K562 (cell line): ENCODE measurements around the gene HTR4. TPM values are rescaled to one million over a fixed set of nuclear protein-coding genes. Genes with fewer than 3 reads are reported as not detected.
A peak's percentile ranks its signal among the peaks of the same experiment; 100 is the strongest.

Experiments
- ATAC-seq: fragments of 200-7000 bp; cut with Tn5 transposase; 3 replicates; pipeline ENCODE4 v1.9.1; 2020; ENCODE audit warnings: moderate library complexity
- BruUV-seq: library from RNA; stranded (reverse); fragments of 400-500 nt; replicated peaks from 2 replicates; lab custom pipeline; 2021; lab: Mats Ljungman, UMichigan
- CTCF ChIA-PET: fragments of 300-600 bp; formaldehyde crosslinking; extraction: SDS; loops from one replicate; lab custom pipeline; 2021; ENCODE audit warnings: low intra/inter-chr PET ratio; lab: Yijun Ruan, JAX
- POLR2A ChIA-PET: fragments of 300-600, 350-650 bp; sonication (Branson Sonifier 250); formaldehyde crosslinking; extraction: SDS; loops from one replicate; lab custom pipeline; 2021; ENCODE audit warnings: antibody characterized with exemption, inconsistent platforms; lab: Yijun Ruan, JAX
- DNase-seq, 4 experiments: peaks; one replicate each; pipeline versions ENCODE4 v3.0.0 to v3.0.0-alpha.2; 2011 to 2018; ENCODE audit warnings: low spot score in 3 of 4, mixed read lengths in 3 of 4; ENCODE audit errors: extremely low read depth in 1 of 4
- FAIRE-seq: peaks from 2 replicates; lab custom pipeline; 2011; peaks lifted over from hg19 to GRCh38; lab: Jason Lieb, UNC
- H2AFZ ChIP-seq: 2 replicates; pipeline ENCODE4 v1.6.0; 2011; ENCODE audit warnings: low read depth, low read length, control low read depth, inconsistent platforms
- H3K27ac ChIP-seq: fragments of 200-600 bp; 3 replicates; pipeline ENCODE4 v1.8.0; 2011; ENCODE audit warnings: low read depth, mild to moderate bottlenecking, control low read depth, inconsistent platforms, low read length, moderate library complexity, mixed read lengths; ENCODE audit errors: extremely low read depth
- H3K27me3 ChIP-seq, 2 experiments: fragments of 300-600 bp in 1 of 2; 2 replicates in 1 of 2; 3 replicates in 1 of 2; pipeline versions ENCODE4 v1.6.0 to v1.8.0; 2011; ENCODE audit warnings: inconsistent platforms in 2 of 2, low read length in 2 of 2, mild to moderate bottlenecking in 1 of 2, mixed read lengths in 1 of 2, moderate library complexity in 1 of 2; ENCODE audit not compliant: control insufficient read depth in 2 of 2, insufficient read depth in 2 of 2
- H3K36me3 ChIP-seq: fragments of 300-600 bp; 3 replicates; pipeline ENCODE4 v1.8.0; 2011; ENCODE audit warnings: mild to moderate bottlenecking, low read length, inconsistent platforms; ENCODE audit not compliant: control insufficient read depth, insufficient read depth
- H3K4me1 ChIP-seq, 2 experiments: fragments of 200-600 bp in 1 of 2; replicated peaks in 1 of 2; 2 replicates in 1 of 2; 3 replicates in 1 of 2; pipeline versions ENCODE4 v1.5.1 to v1.8.0; 2011; ENCODE audit warnings: inconsistent platforms in 2 of 2, low read length in 2 of 2, mild to moderate bottlenecking in 1 of 2, mixed read lengths in 1 of 2, moderate library complexity in 1 of 2; ENCODE audit not compliant: control insufficient read depth in 2 of 2, insufficient read depth in 2 of 2
- H3K4me2 ChIP-seq: 2 replicates; pipeline ENCODE4 v1.6.1; 2011; ENCODE audit warnings: low read length, control low read depth, inconsistent platforms, mixed read lengths; ENCODE audit not compliant: insufficient read depth
- H3K4me3 ChIP-seq: fragments of 200-600 bp; sonication (generic), shearing (Covaris generic); 2 replicates; pipeline ENCODE4 v1.5.1; 2016; ENCODE audit warnings: control low read depth, inconsistent platforms
- H3K79me2 ChIP-seq: fragments of 200-600 bp; 3 replicates; pipeline ENCODE4 v1.8.0; 2011; ENCODE audit warnings: low read length, inconsistent platforms; ENCODE audit not compliant: control insufficient read depth, insufficient read depth
- H3K9ac ChIP-seq, 2 experiments: 2 replicates each; pipeline versions ENCODE4 v1.6.0 to v1.6.1; 2011; ENCODE audit warnings: low read depth in 2 of 2, low read length in 2 of 2, control low read depth in 1 of 2, inconsistent platforms in 1 of 2, mild to moderate bottlenecking in 1 of 2, mixed read lengths in 1 of 2; ENCODE audit not compliant: insufficient read depth in 1 of 2
- H3K9me1 ChIP-seq: one replicate; pipeline ENCODE4 v1.6.0; 2011; ENCODE audit warnings: inconsistent platforms, mild to moderate bottlenecking, low read length, moderate library complexity; ENCODE audit not compliant: control insufficient read depth, insufficient read depth
- H3K9me3 ChIP-seq: replicated peaks from 2 replicates; pipeline ENCODE4 v1.5.1; 2011; ENCODE audit warnings: low read depth, low read length, inconsistent platforms; ENCODE audit not compliant: control insufficient read depth, insufficient read depth
- H4K20me1 ChIP-seq: replicated peaks from 2 replicates; pipeline ENCODE4 v1.6.1; 2011; ENCODE audit warnings: low read length, inconsistent platforms, mixed read lengths; ENCODE audit not compliant: control insufficient read depth, insufficient read depth
- HOXB6 ChIP-seq: fragments of 250-450 bp; sonication (Bioruptor Pico); IDR thresholded peaks from 2 replicates; pipeline ENCODE4 v1.5.1; 2022; ENCODE audit warnings: mild to moderate bottlenecking, borderline replicate concordance
- NKRF ChIP-seq: fragments of 450-650 bp; IDR thresholded peaks from 2 replicates; pipeline ENCODE4 v1.6.1; 2016; ENCODE audit warnings: borderline replicate concordance
- RHOXF2B ChIP-seq: fragments of 250-450 bp; sonication (Bioruptor Pico); conservative IDR thresholded peaks from 2 replicates; pipeline ENCODE4 v1.5.1; 2021
- SMAD4 ChIP-seq: fragments of 250-450 bp; sonication (Bioruptor Pico); conservative IDR thresholded peaks from 2 replicates; pipeline ENCODE4 v1.8.0; 2021; ENCODE audit warnings: inconsistent platforms, mild to moderate bottlenecking, moderate library complexity
- STAT5A ChIP-seq: IDR thresholded peaks from 2 replicates; pipeline ENCODE4 v1.6.1; 2012; ENCODE audit warnings: low read length, inconsistent platforms, borderline replicate concordance
- ZFP30 ChIP-seq: fragments of 250-450 bp; sonication (Bioruptor Pico); IDR thresholded peaks from 2 replicates; pipeline ENCODE4 v1.8.0; 2022; ENCODE audit warnings: moderate library complexity, mild to moderate bottlenecking, inconsistent platforms, borderline replicate concordance
- ZNF165 ChIP-seq: fragments of 250-450 bp; sonication (Bioruptor Pico); IDR thresholded peaks from 2 replicates; pipeline ENCODE4 v1.4.0; 2020; ENCODE audit warnings: borderline replicate concordance
- ZNF79 ChIP-seq: fragments of 250-450 bp; sonication (Bioruptor Pico); IDR thresholded peaks from 2 replicates; pipeline ENCODE4 v1.4.0; 2020; ENCODE audit warnings: low read depth, mild to moderate bottlenecking, moderate library complexity
- WGBS: fragments of 100-300 bp; shearing (Covaris generic); methylation state at CpG from one replicate; pipeline ENCODE4 v1.1.6; 2016; ENCODE audit warnings: low coverage, mixed read lengths; ENCODE audit not compliant: insufficient coverage; ENCODE audit errors: missing lambda C conversion rate; 5-methylcytosine and 5-hydroxymethylcytosine counted together
- in situ Hi-C: fragments of 300-500 bp; cut with MboI; formaldehyde crosslinking; loops from 4 replicates; pipeline ENCODE4 v1.15.0; 2018; ENCODE audit warnings: inconsistent platforms, mixed read lengths
- intact Hi-C: fragments of 100-400 bp; cut with micrococcal nuclease; formaldehyde crosslinking; loops from 2 replicates; pipeline ENCODE4 v1.14.2; 2022
- polyA plus RNA-seq, 8 experiments: library from polyadenylated mRNA; depleted of rRNA in 4 of 8; stranded (reverse) in 5 of 8; unstranded in 3 of 8; fragments of >200 nt; fragmentation: Nextera tagmentation in 2 of 8; fragmentation: Illumina TruSeq in 1 of 8; extraction: Ambion mirVana in 2 of 8; extraction: Trizol in 1 of 8; gene quantifications; 2 replicates each; pipeline versions ENCODE4 v1.2.1 to v1.2.3, GENCODE V29; 2011 to 2014; ENCODE audit warnings: inconsistent platforms in 1 of 8, missing spikeins in 1 of 8
- total RNA-seq, 7 experiments: library from RNA; depleted of rRNA in 6 of 7; stranded (reverse); fragments of >200 nt in 6 of 7; fragmentation: Illumina TruSeq in 2 of 7; extraction: Trizol in 2 of 7; gene quantifications; 2 replicates each; pipeline versions ENCODE4 v1.2.1 to v1.2.3, GENCODE V29; 2011 to 2021; ENCODE audit warnings: low replicate concordance in 1 of 7
- TF ChIP-seq, protein P1 (sequence below), 2 experiments: IDR thresholded peaks; 2 replicates each; pipeline ENCODE4 v1.6.1; 2011; ENCODE audit warnings: borderline replicate concordance in 1 of 2, control low read depth in 1 of 2, low read depth in 1 of 2, low read length in 1 of 2, mild to moderate bottlenecking in 1 of 2, mixed read lengths in 1 of 2, moderate library complexity in 1 of 2; ENCODE audit not compliant: insufficient read depth in 1 of 2, insufficient read length in 1 of 2, poor library complexity in 1 of 2, severe bottlenecking in 1 of 2; ENCODE audit errors: extremely low read depth in 1 of 2
- TF ChIP-seq, protein P2 (sequence below): fragments of 250-450 bp; sonication (Bioruptor Pico); IDR thresholded peaks from 2 replicates; pipeline ENCODE4 v1.8.0; 2022; ENCODE audit warnings: inconsistent platforms, mild to moderate bottlenecking, moderate library complexity, borderline replicate concordance
- TF ChIP-seq, protein P3 (sequence below), 3 experiments: fragments of 200-800 bp in 1 of 3; sonication (Bioruptor generic) in 1 of 3; sonication (generic) in 1 of 3; formaldehyde crosslinking in 1 of 3; IDR thresholded peaks; 2 replicates each; pipeline versions ENCODE4 v1.6.1 to v1.8.0; 2016 to 2022; ENCODE audit warnings: mild to moderate bottlenecking in 2 of 3, missing compliant biosample characterization in 2 of 3, missing genetic modification characterization in 2 of 3, missing genetic modification reagents in 1 of 3
- TF ChIP-seq, protein P4 (sequence below): fragments of 450-650 bp; formaldehyde crosslinking; IDR thresholded peaks from 2 replicates; pipeline ENCODE4 v1.4.0; 2020; ENCODE audit warnings: mild to moderate bottlenecking, moderate library complexity

HTR4 gene
- total and polyA plus RNA-seq, 9 of the 15 experiments (the other 6 are each of a cell fraction or from before 2014, with no cell fraction given) = 0.13 TPM; not detected in 8

GRCh38 chr5:148469501-148469935 lies 184.8 kb downstream of the HTR4 start:
- CTCF ChIA-PET = no interaction called here
- Histone ChIP-seq H3K79me2 (no peaks in the 10 kb centered on the region), H4K20me1 (no peaks in the 10 kb centered on the region), H3K9me3 (no peaks in the 10 kb centered on the region), H3K27ac (no peak overlapping the region)
- no peak for DNase-seq
- no peak for FAIRE-seq
- POLR2A ChIA-PET = interaction anchor here (1.0 kb wide), 2 partner anchors 9 to 258 kb away, joined by 3 to 4 read pairs; no protein-coding TSS in a partner anchor
- ATAC-seq = no peak
- TF ChIP-seq HOXB6 (CRISPR knock-in tag) = no peak
- no peak for TF ChIP-seq NKRF
- TF ChIP-seq ZNF79 (CRISPR knock-in tag) = no peak
- TF ChIP-seq, protein P1, sequence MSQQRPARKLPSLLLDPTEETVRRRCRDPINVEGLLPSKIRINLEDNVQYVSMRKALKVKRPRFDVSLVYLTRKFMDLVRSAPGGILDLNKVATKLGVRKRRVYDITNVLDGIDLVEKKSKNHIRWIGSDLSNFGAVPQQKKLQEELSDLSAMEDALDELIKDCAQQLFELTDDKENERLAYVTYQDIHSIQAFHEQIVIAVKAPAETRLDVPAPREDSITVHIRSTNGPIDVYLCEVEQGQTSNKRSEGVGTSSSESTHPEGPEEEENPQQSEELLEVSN (IDR thresholded peaks at IDR 0.05; ENCODE audit: borderline replicate concordance in 1 of 2, extremely low read depth in 1 of 2, insufficient read depth in 1 of 2, insufficient read length in 1 of 2, low read depth in 1 of 2, low read length in 1 of 2, poor library complexity in 1 of 2, severe bottlenecking in 1 of 2) = no peak
- no peak for TF ChIP-seq RHOXF2B (CRISPR knock-in tag)
- TF ChIP-seq SMAD4 (CRISPR knock-in tag) = no peak
- TF ChIP-seq ZFP30 (CRISPR knock-in tag) = no peak
- TF ChIP-seq, protein P2, sequence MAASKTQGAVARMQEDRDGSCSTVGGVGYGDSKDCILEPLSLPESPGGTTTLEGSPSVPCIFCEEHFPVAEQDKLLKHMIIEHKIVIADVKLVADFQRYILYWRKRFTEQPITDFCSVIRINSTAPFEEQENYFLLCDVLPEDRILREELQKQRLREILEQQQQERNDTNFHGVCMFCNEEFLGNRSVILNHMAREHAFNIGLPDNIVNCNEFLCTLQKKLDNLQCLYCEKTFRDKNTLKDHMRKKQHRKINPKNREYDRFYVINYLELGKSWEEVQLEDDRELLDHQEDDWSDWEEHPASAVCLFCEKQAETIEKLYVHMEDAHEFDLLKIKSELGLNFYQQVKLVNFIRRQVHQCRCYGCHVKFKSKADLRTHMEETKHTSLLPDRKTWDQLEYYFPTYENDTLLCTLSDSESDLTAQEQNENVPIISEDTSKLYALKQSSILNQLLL = no peak
- TF ChIP-seq, protein P3, sequence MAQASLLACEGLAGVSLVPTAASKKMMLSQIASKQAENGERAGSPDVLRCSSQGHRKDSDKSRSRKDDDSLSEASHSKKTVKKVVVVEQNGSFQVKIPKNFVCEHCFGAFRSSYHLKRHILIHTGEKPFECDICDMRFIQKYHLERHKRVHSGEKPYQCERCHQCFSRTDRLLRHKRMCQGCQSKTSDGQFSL (CRISPR knock-in tag; IDR thresholded peaks at IDR 0.05) = no peak
- TF ChIP-seq, protein P3 (tag; IDR thresholded peaks at IDR 0.05) = no peak
- no peak for TF ChIP-seq STAT5A
- TF ChIP-seq, protein P4, sequence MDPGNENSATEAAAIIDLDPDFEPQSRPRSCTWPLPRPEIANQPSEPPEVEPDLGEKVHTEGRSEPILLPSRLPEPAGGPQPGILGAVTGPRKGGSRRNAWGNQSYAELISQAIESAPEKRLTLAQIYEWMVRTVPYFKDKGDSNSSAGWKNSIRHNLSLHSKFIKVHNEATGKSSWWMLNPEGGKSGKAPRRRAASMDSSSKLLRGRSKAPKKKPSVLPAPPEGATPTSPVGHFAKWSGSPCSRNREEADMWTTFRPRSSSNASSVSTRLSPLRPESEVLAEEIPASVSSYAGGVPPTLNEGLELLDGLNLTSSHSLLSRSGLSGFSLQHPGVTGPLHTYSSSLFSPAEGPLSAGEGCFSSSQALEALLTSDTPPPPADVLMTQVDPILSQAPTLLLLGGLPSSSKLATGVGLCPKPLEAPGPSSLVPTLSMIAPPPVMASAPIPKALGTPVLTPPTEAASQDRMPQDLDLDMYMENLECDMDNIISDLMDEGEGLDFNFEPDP = no peak
- TF ChIP-seq ZNF165 (CRISPR knock-in tag) = no peak
- TF ChIP-seq, all 486 proteins: peak for 0
- Histone ChIP-seq H3K36me3 (no peaks in the 10 kb centered on the region), H3K27me3 (no peaks in the 10 kb centered on the region), H3K4me1 (peaks cover 0 to 11% of the 10 kb centered on the region in 2 experiments; a peak in 3 of 5 replicates), H2AFZ (peak overlapping the region; percentile 12; the same call in 1 of the 2 replicates), H3K4me2 (no peak overlapping the region), H3K9me1 (no peaks in the 10 kb centered on the region), H3K4me3 (no peak overlapping the region), H3K9ac (no peak overlapping the region)
- in situ Hi-C loops (no loop called here), intact Hi-C loops (no loop called here)
- no TSS peak for BruUV-seq
- 14% methylated on average over 4 of the region's 4 CpGs for WGBS
